Left hindlimb (tissue), 1 donor: ENCODE results near the gene IL1RAP.

Experiments
- DNase-seq: peaks from one replicate; pipeline ENCODE4 v3.0.0-alpha.2; 2018

Gene IL1RAP

GRCh38 chr3:190680691-190681090, 166.8 kb downstream of the IL1RAP start:
- no peak for DNase-seq

- no peak for DNase-seq
Measured at GRCh38 chr3:190684776-190685175, 170.9 kb downstream of the IL1RAP start.

- DNase-seq = no peak
Measured at GRCh38 chr3:190686011-190686410, 172.1 kb downstream of the IL1RAP start.

GRCh38 chr3:190690246-190690645, 176.4 kb downstream of the IL1RAP start:
- no peak for DNase-seq

GRCh38 chr3:190692256-190692655, 178.4 kb downstream of the IL1RAP start:
- no peak for DNase-seq

GRCh38 chr3:190694335-190695001, 180.6 kb downstream of the IL1RAP start:
- DNase-seq = no peak

GRCh38 chr3:190695225-190695624, 181.3 kb downstream of the IL1RAP start:
- no peak for DNase-seq

GRCh38 chr3:190695994-190696393, 182.1 kb downstream of the IL1RAP start:
- DNase-seq = no peak

- DNase-seq = no peak
Measured at GRCh38 chr3:190696777-190697501, 183.1 kb downstream of the IL1RAP start.

- no peak for DNase-seq
Measured at GRCh38 chr3:190697502-190697830, 183.6 kb downstream of the IL1RAP start.

GRCh38 chr3:190697901-190698300, 184.0 kb downstream of the IL1RAP start:
- DNase-seq = peak; percentile 48

- DNase-seq = no peak
Measured at GRCh38 chr3:190699776-190700175, 185.9 kb downstream of the IL1RAP start.

- DNase-seq = no peak
Measured at GRCh38 chr3:190701096-190701532, 187.2 kb downstream of the IL1RAP start.

- DNase-seq = no peak
Measured at GRCh38 chr3:190706582-190706981, 192.7 kb downstream of the IL1RAP start.
